Heart right ventricle (tissue), 16 donors: ENCODE measurements around the gene IFIT2. TPM values are rescaled to one million over a fixed set of nuclear protein-coding genes. Genes with fewer than 3 reads are reported as not detected.
A peak's percentile ranks its signal among the peaks of the same experiment; 100 is the strongest.
"Not testable (repeated sequence)": the region's sequence is repeated elsewhere in the genome, so short reads cannot be mapped to it uniquely, and the experiment has no call there.

Experiments
- ATAC-seq, 8 donors: fragments of 200-7000 bp; cut with Tn5 transposase; one replicate each; pipeline ENCODE4 v1.9.1; 2020; ENCODE audit warnings: mild to moderate bottlenecking in 8 of 8, moderate library complexity in 8 of 8, moderate number of reproducible peaks in 1 of 8
- DNase-seq, 2 donors: peaks; one replicate each; pipeline ENCODE4 v3.0.0-alpha.2; 2020
- H3K27ac ChIP-seq, 10 donors: fragments of 200-600 bp; sonication (generic) in 2 of 10; one replicate each; pipeline versions ENCODE4 v1.5.0 to v1.8.0; 2020 to 2022; ENCODE audit warnings: mild to moderate bottlenecking in 3 of 10
- H3K27me3 ChIP-seq, 7 donors: fragments of 200-600 bp; one replicate each; pipeline ENCODE4 v1.8.0; 2021 to 2022; ENCODE audit warnings: mild to moderate bottlenecking in 2 of 7
- H3K36me3 ChIP-seq, 9 donors: fragments of 200-600 bp; sonication (generic) in 1 of 9; one replicate each; pipeline versions ENCODE4 v1.5.0 to v1.8.0; 2020 to 2022; ENCODE audit warnings: mild to moderate bottlenecking in 2 of 9
- H3K4me1 ChIP-seq, 9 donors: fragments of 200-600 bp; sonication (generic) in 1 of 9; one replicate each; pipeline versions ENCODE4 v1.5.0 to v1.8.0; 2020 to 2022; ENCODE audit warnings: mild to moderate bottlenecking in 4 of 9
- H3K4me3 ChIP-seq, 10 donors: fragments of 200-600 bp; sonication (generic) in 2 of 10; one replicate each; pipeline versions ENCODE4 v1.5.0 to v1.8.0; 2020 to 2022; ENCODE audit warnings: mild to moderate bottlenecking in 7 of 10, moderate library complexity in 2 of 10
- H3K9me3 ChIP-seq, 11 donors: fragments of 200-600 bp in 10 of 11; sonication (generic) in 2 of 11; one replicate each; pipeline versions ENCODE4 v1.5.0 to v1.8.0; 2013 to 2022; ENCODE audit warnings: mild to moderate bottlenecking in 2 of 11, control low read depth in 1 of 11, moderate library complexity in 1 of 11
- CTCF ChIP-seq, 9 donors: fragments of 200-600 bp; sonication (generic) in 2 of 9; IDR thresholded peaks; one replicate each; pipeline versions ENCODE4 v1.5.0 to v1.8.0; 2021 to 2022; ENCODE audit warnings: antibody characterized with exemption in 9 of 9, mild to moderate bottlenecking in 5 of 9, moderate library complexity in 1 of 9
- WGBS, 2 donors: extraction: QIAGEN DNeasy Blood & Tissue Kit; methylation state at CpG; one replicate each; pipeline ENCODE4 v1.1.7; 2013; ENCODE audit warnings: inconsistent platforms in 1 of 2; 5-methylcytosine and 5-hydroxymethylcytosine counted together
- intact Hi-C, 10 donors: fragments of 100-400 bp; cut with DNase I; formaldehyde crosslinking; loops; one replicate each; pipeline versions ENCODE4 v1.11.1 to v1.14.2; 2022
- polyA plus RNA-seq, 2 donors: library from polyadenylated mRNA; stranded (reverse); fragments of 200-250 nt; gene quantifications; one replicate each; pipeline ENCODE4 v1.2.3, GENCODE V29; 2013
- total RNA-seq, 10 donors: library from RNA; stranded (reverse); fragmentation: NEBNext Ultra II Directional in 3 of 10; extraction: Animal tissue kit (Norgen Biotek cat#: 25700) in 3 of 10; gene quantifications; one replicate each; pipeline versions ENCODE4 v1.2.1 to v1.2.4, GENCODE V29; 2021 to 2023
- donor health status: Arrhythmogenic right ventricular cardiomyopathy.
- donor health status: ischemic (EF 13 %, LVEDD 7.1; RV severe dilation, severe dysfunction).
- donor health status: healthy with polysubstance abuse.
- donor health status: DM: no; HTN: yes; CAD: no.
- donor health status: DM: no; HTN: no; CAD: no.
- donor health status: ischemic (EF 25% LVEDD 6.9; RV normal size, moderate dysfunction).
- donor health status: ischemic (EF 25% LVEDD 5.7; RV mildly dilated, moderate dysfunction).
- donor health status: healthy.
- donor health status: DM: yes; HTN: yes; CAD: no.
- donor health status: Ischemic cardiomyopathy.
- donor health status: ischemic (EF 35%, LVEDD 5.7; RV mildly dilated, moderate dysfunction).
- donor health status: nonischemic (EF 11% LVEDD 7.7; RV severe dilation, severe dysfunction).
- donor health status: DM: yes; HTN: yes; CAD: no.
- donor health status: PGD.
- donor health status: ischemic (EF 29% LVEDD 5.4; RV normal size, mild dysfunction).
- donor health status: nonischemic (EF 23%, LVEDD 6.1; RV moderate dilation, normal function).

The IFIT2 gene
- total and polyA plus RNA-seq, 12 donors, result 1.8 to 24.4 (median 6.1) TPM

- peak; percentile 32 to 84 for DNase-seq
Measured at GRCh38 chr10:89327803-89328441, 26.1 kb downstream of the IFIT2 start, which contains the start of gene IFIT3. IFIT3 (plus strand) TSS chr10:89327997; CDS start chr10:89328074, 77 bp downstream.

DNA sequence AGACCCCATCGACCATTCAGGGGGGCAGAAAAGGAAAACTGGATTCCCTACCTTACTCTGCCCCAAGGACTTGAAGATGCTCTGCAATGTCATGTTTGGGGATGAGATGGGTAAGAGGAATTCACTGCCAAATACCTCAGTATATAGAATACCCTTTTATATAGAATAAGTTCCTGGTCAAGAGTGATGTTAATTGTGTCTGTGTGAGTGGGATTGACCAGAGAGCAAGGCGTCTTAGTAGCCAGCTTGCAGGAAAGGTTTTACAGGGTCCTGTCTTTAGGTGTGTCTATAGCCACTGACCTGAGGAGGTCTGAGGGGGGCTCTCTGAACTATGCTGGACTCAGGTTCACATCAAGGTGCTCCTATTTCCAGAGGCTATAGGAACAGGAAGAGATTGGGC lies 27.3 kb downstream of the IFIT2 start:
- Histone ChIP-seq H3K9me3 (no peaks in the 10 kb centered on the region), H3K27me3 (no peaks in the 10 kb centered on the region), H3K36me3 (no peaks in the 10 kb centered on the region), H3K27ac (peak overlapping the region; percentile 29 to 96 (median 90)), H3K4me3 (peak overlapping the region in 9 of 10 donors; percentile 4 to 60 (median 50)), H3K4me1 (peaks cover 4 to 85% (median 59%) of the 10 kb centered on the region in 9 donors)
- no peak for ATAC-seq
- intact Hi-C loops, result loop anchor here in 2 of 10 donors (2.0 to 5.0 kb wide), 2 partner anchors 18 to 83 kb away; partner anchors contain the start of gene IFIT5 (in 1 of the 2)
- WGBS, 2 donors, result 80 to 87% methylated on average over 2 of the region's 2 CpGs
- no peak for DNase-seq
- no peak for TF ChIP-seq CTCF (IDR thresholded peaks at IDR 0.05)

More at GRCh38 chr10:89327803-89328441, 26.1 kb downstream of the IFIT2 start, which contains the start of gene IFIT3:
- Histone ChIP-seq H3K27me3 (no peaks in the 10 kb centered on the region), H3K4me3 (peak within 1 kb of the TSS; percentile 4 to 60 (median 50)), H3K9me3 (no peaks in the 10 kb centered on the region), H3K27ac (peak within 1 kb of the TSS; percentile 71 to 96 (median 90)), H3K4me1 (peaks cover 4 to 72% (median 50%) of the 10 kb centered on the region in 9 donors), H3K36me3 (no peaks in the 10 kb centered on the region)
- TF ChIP-seq CTCF (IDR thresholded peaks at IDR 0.05), result peak in 1 of 9 donors; percentile 10
- intact Hi-C loops, result loop anchor here in 2 of 10 donors (2.0 to 5.0 kb wide), 3 partner anchors 19 to 84 kb away; partner anchors contain the start of gene IFIT5 (in 1 of the 2)
- WGBS, 2 donors, result 10 to 11% methylated on average over 7 of the region's 7 CpGs
- ATAC-seq, result peak; percentile 91 to 96 (median 94)

DNA sequence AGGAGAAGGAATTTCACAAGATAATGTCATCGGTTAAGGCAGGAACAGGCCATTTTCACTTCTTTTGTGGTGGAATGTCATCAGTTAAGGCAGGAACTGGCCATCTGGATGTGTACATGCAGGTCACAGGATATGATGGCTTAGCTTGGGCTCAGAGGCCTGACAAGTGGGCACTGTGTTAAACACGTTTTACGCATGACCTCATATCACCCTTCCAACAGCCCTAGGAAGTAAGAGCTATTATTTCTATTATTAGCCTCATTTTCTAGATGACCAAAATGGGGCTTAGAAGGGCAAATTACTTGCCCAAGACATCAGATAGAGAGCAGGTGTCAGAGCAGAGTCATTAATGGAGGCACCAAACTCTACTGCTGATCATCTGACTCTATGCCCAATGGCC lies 28.2 kb downstream of the IFIT2 start:
- Histone ChIP-seq H3K4me1 (peaks cover 4 to 93% (median 65%) of the 10 kb centered on the region in 9 donors), H3K4me3 (peak overlapping the region in 1 of 10 donors; percentile 67), H3K27ac (peak overlapping the region in 7 of 10 donors; percentile 78 to 96 (median 85))
- H3K36me3 ChIP-seq, DNase-seq, intact Hi-C loops, ATAC-seq, H3K27me3 ChIP-seq, H3K9me3 ChIP-seq: not testable (repeated sequence)
- 46 to 54% methylated on average over 2 of the region's 3 CpGs for WGBS, 2 donors

- H3K9me3 ChIP-seq, result no peaks in the 10 kb centered on the region
- peaks cover 4 to 96% (median 72%) of the 10 kb centered on the region in 9 donors for H3K4me1 ChIP-seq
- no peak for ATAC-seq
Measured at GRCh38 chr10:89330537-89331212, 28.8 kb downstream of the IFIT2 start.

DNA sequence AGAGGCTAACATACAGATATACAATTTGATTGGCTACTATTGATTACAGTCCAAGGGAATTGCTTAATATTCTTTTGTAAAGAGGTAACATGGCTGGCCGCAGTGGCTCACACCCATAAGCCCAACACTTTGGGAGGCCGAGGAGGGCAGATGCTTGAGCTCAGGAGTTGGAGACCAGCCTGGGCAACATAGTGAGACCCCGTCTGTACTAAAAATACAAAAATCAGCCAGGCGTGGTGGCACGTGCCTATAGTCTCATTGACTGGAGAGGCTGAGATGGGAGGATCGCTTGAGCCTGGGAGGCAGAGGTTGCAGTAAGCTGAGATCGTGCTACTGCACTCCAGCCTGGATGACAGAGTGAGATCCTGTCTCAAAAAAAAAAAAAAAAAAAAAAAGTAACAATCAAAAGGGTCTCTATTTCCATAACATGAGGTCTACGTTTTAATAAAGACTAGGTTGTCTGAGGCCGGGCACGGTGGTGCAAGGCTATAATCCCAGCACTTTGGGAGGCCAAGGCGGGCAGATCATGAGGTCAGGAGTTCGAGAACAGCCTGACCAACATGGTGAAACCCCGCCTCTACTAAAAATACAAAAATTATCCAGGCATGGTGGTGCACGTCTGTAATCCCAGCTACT lies 29.8 kb downstream of the IFIT2 start:
- H3K9me3 ChIP-seq, ATAC-seq, H3K27me3 ChIP-seq, H3K36me3 ChIP-seq, DNase-seq, intact Hi-C loops: not testable (repeated sequence)
- Histone ChIP-seq H3K4me1 (peaks cover 4 to 96% (median 77%) of the 10 kb centered on the region in 9 donors), H3K4me3 (peak overlapping the region in 8 of 10 donors; percentile 37 to 67 (median 56)), H3K27ac (peak overlapping the region; percentile 51 to 96 (median 81))
- WGBS, 2 donors, result 78 to 80% methylated on average over 14 of the region's 14 CpGs

More at GRCh38 chr10:89330537-89331212, 28.8 kb downstream of the IFIT2 start:
- Histone ChIP-seq H3K27me3 (no peaks in the 10 kb centered on the region), H3K4me3 (peak overlapping the region in 1 of 10 donors; percentile 67), H3K36me3 (no peaks in the 10 kb centered on the region), H3K27ac (peak overlapping the region in 8 of 10 donors; percentile 51 to 96 (median 83))
- intact Hi-C loops, result no loop called here
- no peak for TF ChIP-seq CTCF (IDR thresholded peaks at IDR 0.05)
- DNase-seq, result no peak
